NOMO-1 (cell line): ENCODE data around the gene ID4.

Experiments
- DNase-seq, 2 experiments: peaks; one replicate each; lab custom pipeline; 2025; ENCODE audit not compliant: unreplicated experiment in 2 of 2; lab: John Stamatoyannopoulos, UW

Gene ID4, protein sequence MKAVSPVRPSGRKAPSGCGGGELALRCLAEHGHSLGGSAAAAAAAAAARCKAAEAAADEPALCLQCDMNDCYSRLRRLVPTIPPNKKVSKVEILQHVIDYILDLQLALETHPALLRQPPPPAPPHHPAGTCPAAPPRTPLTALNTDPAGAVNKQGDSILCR

DNA sequence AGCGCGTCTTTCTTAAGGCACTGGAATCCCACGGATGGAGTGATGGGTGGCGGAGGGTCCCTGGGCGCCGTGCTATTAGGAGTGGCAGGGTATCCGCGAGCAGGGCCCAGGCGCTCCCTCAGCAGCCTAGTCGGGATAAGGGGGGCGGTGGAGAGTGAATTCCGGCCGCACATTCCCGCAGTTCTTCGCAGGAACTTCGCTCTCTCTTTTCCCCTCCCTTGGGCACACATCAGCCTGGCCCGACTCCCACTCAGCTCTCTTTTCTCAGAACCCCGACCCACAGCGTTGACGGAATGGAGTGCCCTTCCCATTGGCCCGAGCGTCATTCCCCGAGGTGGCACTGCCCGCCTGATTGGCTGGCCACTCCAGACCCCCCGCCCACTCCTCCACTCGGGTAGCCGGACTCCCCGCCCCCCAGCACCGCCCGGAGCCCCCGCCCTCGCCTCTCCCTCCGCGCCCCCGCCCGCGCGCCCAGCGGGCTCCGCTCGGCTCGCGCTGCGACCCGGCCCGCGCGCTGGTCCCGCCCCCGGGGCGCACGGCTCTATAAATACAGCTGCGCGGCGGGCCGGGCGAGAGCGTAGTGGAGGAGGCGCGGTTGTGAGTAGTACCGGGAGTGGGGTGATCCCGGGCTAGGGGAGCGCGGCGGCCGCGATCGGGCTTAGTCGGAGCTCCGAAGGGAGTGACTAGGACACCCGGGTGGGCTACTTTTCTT, at the start of gene ID4:
Gene ID4, plus strand, starts transcription at position 572 of the 712 bp plus-strand sequence. CDS start 385 bp downstream, outside the sequence.
- no peak for DNase-seq

DNA sequence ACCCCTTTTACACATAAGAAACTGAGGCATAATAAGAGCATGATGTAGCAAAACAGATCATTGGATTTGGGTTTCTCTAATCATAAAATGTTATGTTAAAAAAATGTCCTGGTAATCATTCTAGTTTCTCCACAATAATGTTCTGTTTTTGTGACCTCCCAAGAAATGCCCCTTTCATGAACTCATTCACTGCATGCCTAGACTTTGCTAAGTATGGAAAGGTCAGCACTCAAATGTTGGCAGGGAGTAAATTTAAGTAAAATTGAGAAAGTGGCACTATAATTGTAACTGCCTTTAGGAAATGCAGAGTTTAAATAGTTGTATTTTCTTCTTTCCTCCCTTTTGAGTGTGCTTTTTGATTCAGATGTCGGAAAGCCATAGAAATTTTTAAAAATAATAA, 48.5 kb upstream of the ID4 start:
- DNase-seq = no peak

DNA sequence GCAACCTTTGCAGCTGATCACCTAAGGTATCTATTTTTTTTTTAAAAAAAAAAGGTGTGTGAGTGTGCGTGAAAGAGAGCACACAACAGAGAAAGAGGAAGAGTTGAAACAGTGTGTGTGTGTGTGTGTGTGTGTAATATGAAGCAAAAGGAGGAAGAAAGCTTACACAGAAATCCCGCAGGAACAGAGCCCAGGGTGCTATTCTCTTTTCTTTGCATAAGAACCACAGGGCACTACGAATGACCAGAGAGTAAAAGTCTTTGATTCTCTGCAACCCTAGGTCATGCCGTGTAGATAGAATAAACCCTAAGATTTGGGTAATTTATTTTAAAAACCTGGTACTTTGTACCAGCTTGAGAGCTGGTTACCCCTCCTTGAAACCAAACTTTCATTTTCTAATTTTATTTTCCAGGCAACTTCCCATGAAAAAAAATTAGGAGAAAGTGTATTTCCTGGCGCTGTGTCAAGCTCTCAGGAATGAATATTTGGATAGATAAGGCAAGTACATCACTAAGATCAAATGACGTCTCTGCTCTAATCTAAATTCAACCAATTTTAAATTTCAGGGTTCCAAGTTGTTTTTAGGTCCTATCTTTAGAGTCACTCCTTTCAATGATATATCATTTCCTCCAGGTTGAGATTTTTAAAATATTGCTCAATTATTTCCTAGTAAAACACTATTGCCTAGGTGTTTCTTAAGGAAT, 47.9 kb upstream of the ID4 start:
- DNase-seq = no peak

DNA sequence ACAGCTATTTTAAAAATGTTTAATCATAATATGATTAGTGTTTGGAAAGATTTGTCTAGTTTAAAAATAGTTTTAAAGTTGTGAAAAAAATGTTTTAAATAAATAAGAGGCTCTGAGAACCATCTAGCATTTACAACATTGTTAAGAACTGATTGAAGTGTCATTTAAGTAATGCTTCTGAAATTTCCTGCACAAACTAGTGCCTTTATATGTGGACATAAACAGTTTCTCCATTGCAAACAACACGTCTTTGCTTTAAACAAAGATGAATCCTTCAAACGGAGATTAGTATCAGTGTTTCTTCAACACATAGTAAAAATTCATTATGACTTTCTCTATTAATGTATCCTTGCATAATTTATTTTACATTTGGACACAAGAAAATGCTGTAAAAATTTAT, 45.9 kb upstream of the ID4 start:
- DNase-seq = no peak

DNA sequence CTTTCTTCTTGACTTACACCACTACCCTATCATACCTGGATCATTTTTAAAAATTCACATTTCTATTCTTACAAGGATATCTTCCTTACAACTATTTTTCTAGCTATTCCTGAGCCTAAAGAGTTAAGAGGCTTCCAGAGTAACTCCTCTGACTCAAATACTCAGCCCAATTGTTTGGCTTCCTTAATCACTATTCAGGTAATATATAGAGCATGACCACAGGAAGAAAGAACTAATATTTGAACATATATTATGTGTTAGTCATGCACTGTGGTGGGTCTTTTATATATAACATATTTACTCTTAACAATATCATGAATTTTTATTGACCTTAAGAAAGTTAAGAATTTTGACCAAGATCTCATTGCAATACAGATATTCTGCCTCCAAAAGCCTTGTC, 42.0 kb upstream of the ID4 start:
- no peak for DNase-seq

DNA sequence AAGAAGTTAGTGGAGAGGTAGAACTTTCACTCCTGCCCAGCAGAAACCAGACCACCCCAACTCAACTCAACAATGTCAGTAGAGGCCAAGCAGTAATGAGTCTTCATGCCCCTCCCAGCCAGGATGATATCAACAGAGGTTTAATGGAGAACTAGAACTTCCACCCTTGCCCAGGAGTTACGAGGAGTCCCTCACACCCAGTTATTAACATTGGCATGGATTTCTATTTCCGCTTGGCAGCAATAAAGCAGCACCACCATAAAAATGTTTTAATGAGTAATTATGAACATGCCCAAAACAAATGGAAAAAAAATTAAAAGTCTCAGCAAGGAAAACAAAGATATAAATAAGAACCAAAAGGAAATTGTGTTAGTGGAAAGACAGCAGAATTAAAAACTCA, 40.7 kb upstream of the ID4 start:
- no peak for DNase-seq

DNA sequence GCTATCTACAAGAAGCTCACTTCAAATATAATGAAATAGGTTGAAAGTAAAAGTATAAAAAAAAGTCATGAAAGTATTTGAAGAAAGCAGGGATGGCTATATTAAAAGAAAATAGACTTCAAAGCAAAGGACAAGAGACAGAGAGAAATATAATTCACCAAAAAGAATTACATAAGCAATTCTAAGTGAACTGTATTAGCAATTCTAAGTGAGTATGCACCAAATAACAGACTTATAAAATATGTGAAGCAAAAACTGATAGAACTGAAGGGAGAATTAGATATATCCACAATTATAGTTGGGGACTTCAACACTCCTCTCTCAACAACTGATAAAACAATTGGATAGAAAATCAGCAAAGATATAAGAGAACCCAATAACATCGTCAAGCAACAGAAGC, 38.8 kb upstream of the ID4 start:
- no peak for DNase-seq

DNA sequence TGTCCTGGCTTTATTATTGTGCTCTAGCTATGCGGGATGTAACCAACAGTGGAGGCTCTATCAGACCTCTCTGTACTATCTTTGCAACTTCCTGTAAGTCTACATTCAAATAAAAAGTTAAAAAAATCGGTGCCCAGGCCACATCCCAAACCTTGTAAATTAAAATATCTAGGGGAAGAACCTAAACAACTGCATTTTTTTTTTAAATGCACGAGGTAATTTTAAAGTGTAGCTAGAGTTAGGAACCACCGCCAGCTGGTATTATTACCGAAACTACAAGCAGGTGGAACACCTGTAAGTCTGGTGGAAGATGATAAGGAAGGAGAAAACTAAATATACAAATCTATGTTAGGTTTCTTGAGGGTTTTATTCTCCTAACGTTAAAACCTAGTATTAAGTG, 34.5 kb upstream of the ID4 start:
- DNase-seq = no peak

DNA sequence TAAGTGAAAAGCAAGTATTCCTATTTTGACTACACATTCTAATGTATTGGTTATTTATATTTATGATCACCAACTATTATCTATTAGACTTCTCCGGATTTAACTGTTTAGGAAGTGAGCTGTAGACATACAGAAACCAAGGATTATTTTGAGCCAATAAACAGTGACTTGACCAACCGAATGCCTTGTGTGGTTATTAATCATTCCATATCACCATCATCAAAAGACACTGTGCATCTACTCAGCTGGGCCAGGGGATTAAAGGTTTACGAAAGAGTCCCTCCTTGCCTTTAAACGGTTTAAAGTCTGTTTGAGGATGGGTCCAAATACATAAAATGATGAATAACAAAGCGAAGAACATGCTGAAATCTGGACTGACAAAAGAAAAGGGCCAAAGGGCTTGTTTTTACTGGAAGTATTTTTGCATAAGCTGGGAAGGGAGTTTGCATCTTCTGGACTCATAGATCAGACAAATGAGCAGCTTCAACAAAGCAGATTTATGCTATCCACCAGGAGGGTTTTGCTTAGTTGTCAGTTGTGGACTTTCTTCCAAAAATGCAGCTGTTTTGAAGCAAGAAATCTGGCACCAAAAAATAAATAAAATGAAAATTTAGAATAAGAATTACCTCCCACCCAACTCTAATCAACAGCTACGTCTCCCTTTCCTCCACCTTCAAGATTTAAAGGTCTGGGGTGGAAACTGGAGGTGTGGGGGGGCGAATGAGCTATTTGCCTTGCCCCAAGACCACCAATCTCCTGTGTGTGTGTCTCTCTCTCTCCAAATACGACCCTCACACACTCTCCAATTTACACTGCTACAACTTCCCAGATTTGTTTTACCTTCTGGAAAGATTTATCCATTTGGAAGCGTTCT, 33.6 kb upstream of the ID4 start:
- DNase-seq = no peak

DNA sequence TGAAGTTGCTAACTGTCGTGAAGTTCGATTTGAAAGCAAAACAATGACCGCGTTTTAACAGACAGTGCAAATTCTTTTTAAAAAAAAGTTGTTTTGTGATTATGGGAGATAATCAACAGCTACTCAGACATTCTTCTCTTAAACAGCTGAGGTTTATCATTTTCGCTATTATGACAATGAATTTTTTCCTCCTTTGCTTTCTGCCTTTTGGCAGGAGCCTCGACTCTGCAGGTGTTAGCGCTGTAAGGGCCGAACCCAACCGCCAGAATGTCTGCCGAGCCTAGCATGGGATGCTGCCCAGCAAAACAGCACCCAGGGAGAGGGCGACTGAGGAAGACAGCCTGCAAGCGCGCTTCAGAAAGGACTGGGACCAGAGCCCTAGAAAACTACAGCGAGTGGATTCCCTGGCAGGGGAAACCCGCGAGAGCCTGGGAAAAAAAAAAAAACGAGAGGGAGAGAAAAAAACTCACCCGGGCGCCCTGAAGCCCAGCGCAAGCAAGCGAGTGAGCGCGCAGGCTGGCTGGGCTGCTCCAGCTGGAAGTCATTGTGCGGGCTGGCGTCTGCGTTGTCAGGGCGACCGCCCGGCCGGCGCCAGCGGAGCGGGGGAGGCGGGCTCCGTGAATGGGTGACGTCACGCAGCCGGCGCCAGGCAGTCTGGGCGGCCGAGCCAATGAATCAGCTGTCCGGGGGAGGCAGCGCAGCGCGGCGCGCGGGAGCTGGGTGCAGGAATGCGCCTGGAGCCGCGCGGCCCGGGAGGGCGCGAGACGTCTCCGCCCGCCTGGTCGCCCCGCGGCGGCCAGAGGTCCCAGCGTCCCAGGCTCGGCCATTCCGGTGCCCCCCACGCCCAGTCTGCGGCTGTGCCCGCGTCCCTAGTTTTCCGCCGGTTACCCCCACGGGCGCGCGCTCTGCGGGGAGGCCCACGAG, 32.7 kb upstream of the ID4 start:
- peak; percentile 88 to 90 for DNase-seq

DNA sequence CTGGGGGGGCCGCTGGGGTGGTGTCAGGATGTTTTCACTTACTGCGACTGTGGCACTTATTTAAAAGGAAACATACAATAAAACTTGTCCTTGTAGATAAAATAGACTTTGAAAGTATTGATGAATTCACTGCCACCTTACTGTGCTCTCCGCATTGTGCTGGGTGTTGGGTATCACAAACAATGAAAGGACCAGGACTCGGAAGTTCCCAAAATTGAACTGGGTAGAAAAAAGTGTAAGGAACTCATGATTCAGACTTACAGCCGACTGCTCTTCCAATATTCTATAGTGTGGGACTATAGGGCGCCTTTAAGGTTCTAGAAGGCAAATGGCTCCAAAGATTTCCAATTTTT, 32.1 kb upstream of the ID4 start:
- DNase-seq = peak in 1 of 2 experiments; percentile 19

DNA sequence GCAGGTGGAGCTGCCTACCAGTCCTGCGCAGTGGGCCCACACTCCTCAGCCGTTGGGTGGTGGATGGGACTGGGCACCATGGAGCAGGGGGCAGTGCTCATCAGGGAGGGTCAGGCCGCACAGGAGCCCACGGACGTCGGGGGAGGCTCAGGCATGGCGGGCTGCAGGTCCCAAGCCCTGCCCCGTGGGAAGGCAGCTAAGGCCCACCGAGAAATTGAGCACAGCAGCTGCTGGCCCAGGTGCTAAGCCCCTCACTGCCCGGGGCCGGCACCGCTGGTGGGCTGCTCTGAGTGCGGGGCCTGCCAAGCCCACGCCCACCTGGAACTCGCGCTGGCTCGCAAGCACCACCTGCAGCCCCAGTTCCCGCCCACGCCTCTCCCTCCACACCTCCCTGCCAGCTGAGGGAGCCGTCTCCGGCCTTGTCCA, 30.2 kb upstream of the ID4 start:
- DNase-seq = no peak

DNA sequence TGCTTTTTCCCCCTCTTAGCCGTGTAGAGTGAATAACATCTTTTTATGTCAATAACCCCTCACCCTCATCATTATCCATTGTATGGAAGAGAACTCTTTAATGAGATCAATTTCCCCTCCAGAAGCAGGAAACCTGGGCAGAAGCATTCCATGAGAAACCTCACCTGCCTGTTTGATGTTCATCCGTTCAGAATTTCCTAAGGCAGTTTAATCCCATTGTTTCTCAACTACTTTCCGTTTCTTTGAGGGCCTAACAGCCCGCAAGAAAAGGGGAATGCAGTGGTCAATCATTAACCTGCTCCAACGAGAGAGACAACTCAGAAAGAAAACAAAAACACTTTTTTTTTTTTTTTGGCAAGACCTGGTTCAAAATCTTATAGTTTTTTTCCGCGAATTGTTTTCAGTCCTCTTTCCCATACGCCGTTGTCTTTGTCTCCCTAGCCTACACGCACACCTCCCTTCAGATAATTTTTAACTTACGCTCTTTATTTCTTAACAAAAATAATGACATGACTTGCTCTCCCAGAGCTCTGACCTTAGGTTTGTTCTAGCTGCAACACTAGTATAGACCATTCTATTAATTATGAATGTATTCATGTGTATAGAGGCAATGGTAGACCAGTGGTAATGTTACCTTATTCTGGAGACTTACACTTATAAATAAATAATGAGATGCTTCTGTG, 25.6 kb upstream of the ID4 start:
- DNase-seq = no peak

DNA sequence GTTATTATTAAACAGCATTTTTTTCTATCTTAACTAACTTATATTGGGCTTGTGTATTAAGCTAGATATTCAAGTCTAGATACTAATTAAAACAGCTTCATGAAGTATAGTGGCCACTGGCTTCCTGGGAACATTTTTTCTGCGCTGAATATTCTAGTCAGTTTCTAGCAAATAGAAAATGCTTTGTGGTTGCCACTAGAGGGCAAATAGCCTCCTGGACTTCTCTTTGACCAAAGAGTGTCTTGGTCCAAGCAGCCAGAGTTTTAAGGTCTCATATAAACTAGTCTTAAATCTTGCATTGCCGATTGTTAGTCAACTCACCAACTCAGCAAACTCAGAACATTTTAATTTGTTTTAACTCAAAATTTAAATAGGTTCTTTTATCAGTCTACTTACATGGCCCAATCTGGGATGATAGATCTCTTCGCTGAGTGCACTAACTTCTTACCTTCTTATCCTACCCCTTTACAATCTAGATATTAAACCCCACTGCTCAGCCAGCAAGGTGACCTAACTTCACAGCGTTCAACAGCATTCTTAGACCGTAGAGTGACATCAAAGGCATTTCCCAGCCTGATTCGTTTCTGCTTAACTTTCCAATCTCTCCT, 24.6 kb upstream of the ID4 start:
- DNase-seq = no peak

DNA sequence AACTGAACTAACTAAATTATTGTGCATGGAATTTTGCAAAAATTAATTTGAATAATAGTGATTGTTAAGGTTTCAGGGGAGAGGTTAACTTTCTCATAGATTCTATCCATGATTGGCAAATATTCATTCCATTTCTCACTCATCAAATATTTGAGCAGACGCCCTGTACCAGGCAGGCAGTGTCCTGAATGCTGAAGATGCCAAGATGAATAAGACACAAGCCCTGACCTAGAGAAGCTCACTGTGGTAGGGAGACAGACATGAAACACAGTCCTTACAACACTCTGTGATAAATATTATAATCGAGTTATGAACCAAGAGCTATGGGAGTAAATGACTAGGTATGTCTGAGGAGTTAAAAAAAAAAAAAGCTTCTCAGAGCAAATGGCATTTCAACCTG, 18.4 kb upstream of the ID4 start:
- DNase-seq = no peak

DNA sequence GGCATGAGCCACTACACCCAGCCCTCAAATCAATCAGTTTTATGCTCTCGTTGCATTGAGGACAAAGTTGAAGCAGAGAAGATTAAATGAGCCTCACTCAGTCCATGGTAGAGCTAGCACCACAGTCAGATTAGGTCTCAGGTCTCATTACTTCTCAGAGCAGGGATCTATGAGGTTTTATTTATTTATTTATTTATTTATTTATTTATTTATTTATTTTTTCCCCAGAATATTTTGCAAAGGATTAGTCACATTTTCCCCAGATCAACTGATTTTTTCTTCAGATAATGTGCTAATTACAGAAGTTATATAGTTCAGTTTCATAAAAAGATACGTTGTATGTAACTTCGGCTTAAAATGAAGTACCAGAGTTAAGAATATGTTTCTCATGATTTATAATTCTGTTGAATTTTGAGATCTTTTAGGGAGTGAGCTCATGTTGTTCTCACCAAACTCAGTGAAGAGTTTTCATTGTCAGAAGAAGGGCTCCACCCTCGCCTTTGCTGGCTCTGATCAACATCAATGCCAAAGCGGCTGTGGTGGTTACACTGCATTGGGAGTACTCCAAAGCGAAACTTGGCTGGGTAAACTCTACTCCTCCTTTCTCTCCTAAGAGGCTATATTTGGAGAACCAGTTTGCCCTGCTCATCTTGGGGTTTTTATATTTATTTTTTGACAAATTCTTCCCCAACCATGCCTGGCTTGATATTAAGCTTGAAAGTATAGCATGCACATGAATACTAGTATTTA, 12.9 kb upstream of the ID4 start:
- DNase-seq = no peak

DNA sequence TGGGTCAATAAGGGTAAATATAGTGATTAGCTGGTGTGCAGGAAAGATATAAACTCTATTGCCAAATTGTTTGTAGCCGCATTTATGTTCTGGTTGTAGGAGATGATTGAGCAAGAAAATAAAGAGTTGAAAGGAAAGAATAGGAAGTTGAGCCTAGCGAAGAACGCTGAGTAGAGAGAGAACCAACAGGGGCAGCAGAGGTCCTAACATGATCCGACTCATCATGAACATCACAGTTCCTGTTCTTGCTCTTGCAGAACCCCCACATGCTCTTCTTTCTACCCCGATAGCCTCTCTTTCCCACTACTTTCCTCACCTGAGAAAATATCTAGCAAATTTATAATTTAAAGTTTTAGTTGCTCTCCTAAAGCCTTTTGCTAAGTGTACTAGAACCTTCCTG, 9.9 kb upstream of the ID4 start:
- DNase-seq = peak in 1 of 2 experiments; percentile 26

DNA sequence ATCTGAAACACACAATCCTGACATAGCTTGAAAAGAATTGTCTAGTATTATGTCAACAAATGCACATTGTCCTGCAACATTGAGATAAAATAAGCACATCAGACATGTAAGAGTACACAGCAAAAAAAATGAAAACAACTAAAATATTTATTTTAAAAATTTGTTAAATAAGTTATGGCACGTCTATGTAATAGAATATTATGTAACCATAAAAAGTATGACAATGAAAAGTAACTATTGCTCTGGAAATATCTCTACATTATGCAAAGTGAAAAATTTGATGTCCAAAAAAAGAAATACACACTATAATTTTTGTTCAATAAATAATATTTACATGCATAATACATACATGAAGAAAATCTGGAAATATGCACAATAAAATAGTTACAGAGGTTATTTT, 9.3 kb upstream of the ID4 start:
- DNase-seq = no peak

DNA sequence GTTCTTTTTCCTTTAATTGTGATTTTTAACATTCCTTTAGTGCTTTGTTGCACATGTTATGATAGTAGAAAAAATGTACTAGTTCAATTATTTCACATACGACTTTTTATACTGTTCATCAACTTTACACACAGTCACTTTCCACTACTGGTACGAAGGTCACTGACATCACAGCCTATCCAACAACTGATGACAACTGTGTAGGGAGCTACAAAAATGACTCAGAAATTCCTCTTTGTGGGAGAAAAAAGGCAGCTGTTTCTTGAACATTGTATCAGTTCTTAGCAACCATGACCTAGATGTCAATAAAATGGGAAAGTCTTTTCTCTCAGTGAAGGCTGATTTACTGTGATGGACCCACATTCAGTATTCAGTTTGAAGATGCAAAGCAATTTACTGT, 7.0 kb upstream of the ID4 start:
- no peak for DNase-seq
